Transverse colon (tissue), 4 donors: ENCODE results near the gene HMGXB3. TPM values are rescaled to one million over a fixed set of nuclear protein-coding genes. Genes with fewer than 3 reads are reported as not detected.

Source experiments
- DNase-seq: peaks from one replicate; pipeline ENCODE4 v3.0.0-alpha.2; 2019
- H3K27ac ChIP-seq, 4 donors: fragments of 200-600 bp; sonication (generic); 2 replicates each; pipeline ENCODE4 v1.5.1; 2016 to 2018; ENCODE audit warnings: inconsistent platforms in 4 of 4
- H3K27me3 ChIP-seq: fragments of 200-600 bp; sonication (generic); 2 replicates; pipeline ENCODE4 v1.5.1; 2017; ENCODE audit warnings: inconsistent platforms
- H3K36me3 ChIP-seq, 4 donors: fragments of 200-600 bp; sonication (generic); 2 replicates each; pipeline ENCODE4 v1.5.1; 2017 to 2019; ENCODE audit warnings: inconsistent platforms in 4 of 4
- H3K4me1 ChIP-seq, 4 donors: fragments of 200-600 bp; sonication (generic); 2 replicates each; pipeline ENCODE4 v1.5.1; 2017 to 2020; ENCODE audit warnings: inconsistent platforms in 4 of 4
- H3K4me3 ChIP-seq, 4 donors: fragments of 200-600 bp; sonication (generic); 1 replicate in 1 of 4; 2 replicates in 3 of 4; pipeline versions ENCODE4 v1.5.1 to v1.6.1; 2017 to 2019; ENCODE audit warnings: inconsistent platforms in 4 of 4
- H3K9me3 ChIP-seq, 2 donors: fragments of 200-600 bp; sonication (generic); 2 replicates each; pipeline ENCODE4 v1.5.1; 2017 to 2019; ENCODE audit warnings: inconsistent platforms in 2 of 2
- CTCF ChIP-seq, 5 experiments: fragments of 200-600 bp in 3 of 5; fragments of 450-650 bp in 2 of 5; sonication (generic) in 3 of 5; IDR thresholded peaks; 1 replicate in 2 of 5; 2 replicates in 3 of 5; pipeline ENCODE4 v1.5.1; 2016 to 2017; ENCODE audit warnings: antibody characterized with exemption in 5 of 5, inconsistent platforms in 3 of 5, mild to moderate bottlenecking in 2 of 5, moderate library complexity in 1 of 5
- EP300 ChIP-seq: sonication (generic); formaldehyde crosslinking; IDR thresholded peaks from one replicate; pipeline ENCODE4 v1.6.1; 2017; ENCODE audit warnings: antibody characterized with exemption, low read depth
- POLR2A ChIP-seq: fragments of 450-650 bp; IDR thresholded peaks from one replicate; pipeline ENCODE4 v1.6.1; 2016; ENCODE audit warnings: antibody characterized with exemption, mild to moderate bottlenecking, moderate library complexity
- POLR2AphosphoS5 ChIP-seq, 3 donors: sonication (generic); formaldehyde crosslinking; IDR thresholded peaks; one replicate each; pipeline ENCODE4 v1.6.1; 2016; ENCODE audit warnings: antibody characterized with exemption in 3 of 3
- WGBS, 2 donors: methylation state at CpG; one replicate each; pipeline ENCODE4 v1.1.5; 2018; ENCODE audit warnings: low coverage in 1 of 2; 5-methylcytosine and 5-hydroxymethylcytosine counted together
- in situ Hi-C, 4 donors: fragments of 200-750 bp; cut with MboI; loops; one replicate each; pipeline versions ENCODE4 v1.15.0 to v1.15.1; 2017; ENCODE audit warnings: low sequenced_read_pairs in 3 of 4, low pct_ligation_motif_present in 1 of 4, low pct_unique_long_range_greater_than_20kb in 1 of 4
- intact Hi-C: fragments of 100-400 bp; cut with DNase I; formaldehyde crosslinking; loops from one replicate; pipeline ENCODE4 v1.15.1; 2023; ENCODE audit warnings: low total_unique reads
- total RNA-seq, 4 donors: library from RNA; depleted of rRNA; stranded (reverse); fragments of >200 nt; gene quantifications; one replicate each; pipeline ENCODE4 v1.1.0, GENCODE V29; 2016

The HMGXB3 gene
- total RNA-seq, 4 donors from 2014 or later, result 29.9 to 93.5 (median 38.1) TPM

- in situ Hi-C loops, result no loop called here
- WGBS, 2 donors, result 88 to 100% methylated on average over 3 to 18 of the region's 18 CpGs
- H3K36me3 ChIP-seq, result peaks cover 0 to 60% (median 25%) of the 10 kb centered on the region in 4 donors
These were observed 51.2 kb downstream of the HMGXB3 start for GRCh38 chr5:150051657-150052195.

GRCh38 chr5:150052226-150052955, 51.9 kb downstream of the HMGXB3 start:
- H3K27ac ChIP-seq, result no peak overlapping the region
- H3K27me3 ChIP-seq, result no peaks in the 10 kb centered on the region
- in situ Hi-C loops, result no loop called here
- no peak for DNase-seq
- no peak for TF ChIP-seq CTCF (IDR thresholded peaks at IDR 0.05)
- no peak for TF ChIP-seq POLR2A
- no peak for TF ChIP-seq EP300
- no peak for TF ChIP-seq POLR2AphosphoS5 (IDR thresholded peaks at IDR 0.05)
- WGBS, 2 donors, result 65% methylated on average over 6 of the region's 6 CpGs; no CpG with 5 or more reads in 1 of the 2 donors
- no peaks in the 10 kb centered on the region for H3K4me1 ChIP-seq
- no peak overlapping the region for H3K4me3 ChIP-seq
- H3K9me3 ChIP-seq, result no peaks in the 10 kb centered on the region
- H3K36me3 ChIP-seq, result peaks cover 0 to 56% (median 21%) of the 10 kb centered on the region in 4 donors
- intact Hi-C loops, result no loop called here

More at GRCh38 chr5:150051657-150052195, 51.2 kb downstream of the HMGXB3 start:
- no peak overlapping the region for H3K27ac ChIP-seq
- H3K27me3 ChIP-seq, result no peaks in the 10 kb centered on the region
- H3K9me3 ChIP-seq, result no peaks in the 10 kb centered on the region
- intact Hi-C loops, result no loop called here
- TF ChIP-seq POLR2AphosphoS5 (IDR thresholded peaks at IDR 0.05) (no peak), CTCF (IDR thresholded peaks at IDR 0.05) (no peak)
- DNase-seq, result no peak
- no peak overlapping the region for H3K4me3 ChIP-seq
- H3K4me1 ChIP-seq, result no peaks in the 10 kb centered on the region

GRCh38 chr5:150052956-150053712, 52.6 kb downstream of the HMGXB3 start:
- 89 to 100% methylated on average over 1 to 9 of the region's 9 CpGs for WGBS, 2 donors
- TF ChIP-seq EP300 (no peak), POLR2AphosphoS5 (IDR thresholded peaks at IDR 0.05) (no peak), CTCF (IDR thresholded peaks at IDR 0.05) (no peak), POLR2A (no peak)
- intact Hi-C loops, result no loop called here
- no peaks in the 10 kb centered on the region for H3K9me3 ChIP-seq
- DNase-seq, result no peak
- no peak overlapping the region for H3K27ac ChIP-seq
- H3K27me3 ChIP-seq, result no peaks in the 10 kb centered on the region
- no peak overlapping the region for H3K4me3 ChIP-seq
- in situ Hi-C loops, result no loop called here
- H3K4me1 ChIP-seq, result no peaks in the 10 kb centered on the region
- peaks cover 0 to 49% (median 20%) of the 10 kb centered on the region in 4 donors for H3K36me3 ChIP-seq

GRCh38 chr5:150053713-150054392, 53.3 kb downstream of the HMGXB3 start:
- intact Hi-C loops (no loop called here), in situ Hi-C loops (no loop called here)
- no peak for DNase-seq
- TF ChIP-seq EP300, result no peak
- TF ChIP-seq CTCF (IDR thresholded peaks at IDR 0.05), result no peak
- TF ChIP-seq POLR2A, result no peak
- TF ChIP-seq POLR2AphosphoS5 (IDR thresholded peaks at IDR 0.05), result no peak
- Histone ChIP-seq H3K4me3 (no peak overlapping the region), H3K36me3 (peaks cover 0 to 42% (median 16%) of the 10 kb centered on the region in 4 donors), H3K27me3 (no peaks in the 10 kb centered on the region), H3K9me3 (no peaks in the 10 kb centered on the region), H3K27ac (no peak overlapping the region), H3K4me1 (no peaks in the 10 kb centered on the region)
- WGBS, 2 donors, result 83 to 93% methylated on average over 1 to 14 of the region's 14 CpGs
